Endothelial cell of hepatic sinusoid (primary cell): ENCODE measurements around the gene CMBL.

Experiments used
- in situ Hi-C: cut with HindIII; loops from 2 replicates; pipeline ENCODE4 v1.10.0; 2017; ENCODE audit warnings: low sequenced_read_pairs

Gene CMBL

GRCh38 chr5:10229306-10230048 lies 78.2 kb downstream of the CMBL start:
- in situ Hi-C loops: no loop called here

GRCh38 chr5:10228288-10228687 lies 79.4 kb downstream of the CMBL start:
- in situ Hi-C loops: no loop called here
